Measurements from ENCODE around the gene LRR1. TPM values are rescaled to one million over a fixed set of nuclear protein-coding genes. Genes with fewer than 3 reads are reported as not detected.

Gene LRR1
- total RNA-seq, 1 experiment from 2014 or later: 19.0 TPM

- no peaks in the 10 kb centered on the region for H3F3A ChIP-seq (ENCODE audit: insufficient read depth, low read depth)
- CTCF ChIA-PET: no interaction called here
- H3K9me2 ChIP-seq (ENCODE audit: insufficient read depth): no peaks in the 10 kb centered on the region
- H3K4me3 ChIP-seq: no peak overlapping the region
- no peaks in the 10 kb centered on the region for H4K20me1 ChIP-seq (ENCODE audit: insufficient read depth)
- POLR2A ChIA-PET (ENCODE audit: unreplicated experiment): no interaction called here
- no peaks in the 10 kb centered on the region for H3K27me3 ChIP-seq (ENCODE audit: insufficient read depth, low read depth)
- no peaks in the 10 kb centered on the region for H3K79me2 ChIP-seq (ENCODE audit: low read depth)
- H3K4me2 ChIP-seq: no peak overlapping the region
- no peaks in the 10 kb centered on the region for H3K4me1 ChIP-seq (replicated peaks; ENCODE audit: insufficient read depth)
- BruUV-seq (replicated peaks): no TSS peak
- TF ChIP-seq EZH2 (IDR thresholded peaks at IDR 0.05; ENCODE audit: low read depth): no peak
- TF ChIP-seq CTCF (conservative IDR thresholded peaks at IDR 0.05): no peak
- no peak overlapping the region for H2AFZ ChIP-seq
- no peak overlapping the region for H3K27ac ChIP-seq
- intact Hi-C loops (cut with micrococcal nuclease; ENCODE audit: unreplicated experiment): no loop called here
- H3K9me3 ChIP-seq (ENCODE audit: insufficient read depth, low read depth): no peaks in the 10 kb centered on the region
- DNase-seq: no peak
- H3K36me3 ChIP-seq (ENCODE audit: low read depth): no peaks in the 10 kb centered on the region
Observed at GRCh38 chr14:49566714-49567113, 32.0 kb upstream of the LRR1 start.

GRCh38 chr14:49569281-49569680 is 29.5 kb upstream of the LRR1 start:
- Histone ChIP-seq H3K4me3 (no peak overlapping the region), H3K36me3 (ENCODE audit: low read depth) (no peaks in the 10 kb centered on the region), H3K27me3 (ENCODE audit: insufficient read depth, low read depth) (no peaks in the 10 kb centered on the region), H3F3A (ENCODE audit: insufficient read depth, low read depth) (0 out of 2 replicates have a peak, but pooled peaks cover under 1% of the 10 kb centered on the region), H3K27ac (no peak overlapping the region), H3K9me2 (ENCODE audit: insufficient read depth) (no peaks in the 10 kb centered on the region), H3K79me2 (ENCODE audit: low read depth) (no peaks in the 10 kb centered on the region), H3K4me1 (replicated peaks; ENCODE audit: insufficient read depth) (no peaks in the 10 kb centered on the region), H2AFZ (no peak overlapping the region), H3K4me2 (no peak overlapping the region), H4K20me1 (ENCODE audit: insufficient read depth) (no peaks in the 10 kb centered on the region), H3K9me3 (ENCODE audit: insufficient read depth, low read depth) (peaks cover 4% of the 10 kb centered on the region; the same call in 1 of the 2 replicates)
- DNase-seq: no peak
- no peak for TF ChIP-seq EZH2 (IDR thresholded peaks at IDR 0.05; ENCODE audit: low read depth)
- TF ChIP-seq CTCF (conservative IDR thresholded peaks at IDR 0.05): no peak
- intact Hi-C loops (cut with micrococcal nuclease; ENCODE audit: unreplicated experiment): no loop called here
- ChIA-PET CTCF (no interaction called here), POLR2A (ENCODE audit: unreplicated experiment) (no interaction called here)
- BruUV-seq (replicated peaks): no TSS peak

- ChIA-PET CTCF (no interaction called here), POLR2A (ENCODE audit: unreplicated experiment) (no interaction called here)
- Histone ChIP-seq H3K4me1 (replicated peaks; ENCODE audit: insufficient read depth) (no peaks in the 10 kb centered on the region), H3K9me3 (ENCODE audit: insufficient read depth, low read depth) (peaks cover 4% of the 10 kb centered on the region; the same call in 1 of the 2 replicates), H3K9me2 (ENCODE audit: insufficient read depth) (no peaks in the 10 kb centered on the region), H3K79me2 (ENCODE audit: low read depth) (0 out of 2 replicates have a peak, but pooled peaks cover 2% of the 10 kb centered on the region), H2AFZ (no peak overlapping the region), H3K27me3 (ENCODE audit: insufficient read depth, low read depth) (no peaks in the 10 kb centered on the region), H4K20me1 (ENCODE audit: insufficient read depth) (no peaks in the 10 kb centered on the region), H3K4me2 (no peak overlapping the region), H3F3A (ENCODE audit: insufficient read depth, low read depth) (peaks cover 16% of the 10 kb centered on the region; the same call in 1 of the 2 replicates), H3K36me3 (ENCODE audit: low read depth) (peaks cover 8% of the 10 kb centered on the region; the same call in 1 of the 2 replicates), H3K4me3 (no peak overlapping the region), H3K27ac (no peak overlapping the region)
- TF ChIP-seq EZH2 (IDR thresholded peaks at IDR 0.05; ENCODE audit: low read depth) (no peak), CTCF (conservative IDR thresholded peaks at IDR 0.05) (no peak)
- DNase-seq: no peak
- intact Hi-C loops (cut with micrococcal nuclease; ENCODE audit: unreplicated experiment): no loop called here
- no TSS peak for BruUV-seq (replicated peaks)
Observed at GRCh38 chr14:49574038-49574437, 24.7 kb upstream of the LRR1 start.

All from PC-9 (cell line).